HFFc6 (cell line): ENCODE results near the gene KHDC3L. TPM values are rescaled to one million over a fixed set of nuclear protein-coding genes. Genes with fewer than 3 reads are reported as not detected.

Experiments used
- DNase-seq: peaks from one replicate; pipeline ENCODE4 v3.0.0-alpha.2; 2018
- H3K27ac Mint-ChIP-seq: 2 replicates; pipeline ENCODE4 v1.8.0; 2020; ENCODE audit warnings: mild to moderate bottlenecking, mixed read lengths
- H3K27me3 Mint-ChIP-seq: 2 replicates; pipeline ENCODE4 v1.8.0; 2021; ENCODE audit warnings: mild to moderate bottlenecking, moderate library complexity, mixed read lengths; ENCODE audit not compliant: insufficient read depth
- H3K36me3 Mint-ChIP-seq: 2 replicates; pipeline ENCODE4 v1.8.0; 2021; ENCODE audit warnings: low read depth, mixed read lengths
- H3K4me1 Mint-ChIP-seq: 2 replicates; pipeline ENCODE4 v1.8.0; 2020; ENCODE audit warnings: low read depth, mixed read lengths
- H3K4me3 Mint-ChIP-seq: 2 replicates; pipeline ENCODE4 v1.8.0; 2020; ENCODE audit warnings: mild to moderate bottlenecking, moderate library complexity, mixed read lengths
- H3K9me3 Mint-ChIP-seq: 2 replicates; pipeline ENCODE4 v1.8.0; 2020; ENCODE audit warnings: mild to moderate bottlenecking, mixed read lengths
- CTCF ChIP-seq: fragments of 200-600 bp; sonication (generic); IDR thresholded peaks from 2 replicates; pipeline ENCODE4 v1.5.0; 2021; ENCODE audit warnings: antibody characterized with exemption, mild to moderate bottlenecking
- long read RNA-seq: library from polyadenylated mRNA; unstranded; transcript quantifications from one replicate; pipeline ENCODE4 v2.0.0, GENCODE V29; 2019
- total RNA-seq, 6 experiments: library from RNA; stranded (reverse); fragmentation: NEBNext Ultra II Directional; extraction: Animal tissue kit (Norgen Biotek cat#: 25700); gene quantifications; 2 replicates in 1 of 6; 3 replicates in 5 of 6; pipeline ENCODE4 v1.2.3, GENCODE V29; 2021

KHDC3L gene
- total RNA-seq: not detected
- long read RNA-seq: 0 reads

DNA sequence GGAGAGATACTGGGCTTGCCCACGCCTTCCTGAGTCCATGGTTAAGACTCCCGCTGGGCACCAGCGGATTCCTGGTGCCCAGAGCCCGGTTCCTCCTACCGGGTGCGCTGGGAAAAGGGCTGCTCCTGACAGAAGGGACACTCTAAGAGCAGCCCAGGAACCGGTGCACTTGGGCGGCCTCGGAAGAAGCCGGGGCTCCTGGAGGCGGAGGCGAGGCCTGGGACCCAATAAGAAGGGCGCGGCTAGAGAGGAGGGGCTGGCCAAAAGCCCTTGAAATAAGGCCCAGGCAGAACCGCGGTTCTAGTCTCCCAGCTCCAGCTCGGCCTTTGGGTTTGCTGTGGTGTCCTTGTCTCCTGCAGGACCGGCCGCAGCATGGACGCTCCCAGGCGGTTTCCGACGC is at the start of gene KHDC3L:
KHDC3L (plus strand) TSS at position 301 of the 400 bp plus-strand sequence; CDS start at position 373, 72 bp downstream.
- DNase-seq: no peak
- Mint-ChIP-seq H3K27ac (no peak within 1 kb of the TSS), H3K36me3 (no peaks in the 10 kb centered on the region), H3K4me1 (no peaks in the 10 kb centered on the region), H3K27me3 (no peaks in the 10 kb centered on the region; the same call in none of the 2 replicates), H3K9me3 (no peaks in the 10 kb centered on the region), H3K4me3 (no peak within 1 kb of the TSS)
- TF ChIP-seq CTCF: no peak

DNA sequence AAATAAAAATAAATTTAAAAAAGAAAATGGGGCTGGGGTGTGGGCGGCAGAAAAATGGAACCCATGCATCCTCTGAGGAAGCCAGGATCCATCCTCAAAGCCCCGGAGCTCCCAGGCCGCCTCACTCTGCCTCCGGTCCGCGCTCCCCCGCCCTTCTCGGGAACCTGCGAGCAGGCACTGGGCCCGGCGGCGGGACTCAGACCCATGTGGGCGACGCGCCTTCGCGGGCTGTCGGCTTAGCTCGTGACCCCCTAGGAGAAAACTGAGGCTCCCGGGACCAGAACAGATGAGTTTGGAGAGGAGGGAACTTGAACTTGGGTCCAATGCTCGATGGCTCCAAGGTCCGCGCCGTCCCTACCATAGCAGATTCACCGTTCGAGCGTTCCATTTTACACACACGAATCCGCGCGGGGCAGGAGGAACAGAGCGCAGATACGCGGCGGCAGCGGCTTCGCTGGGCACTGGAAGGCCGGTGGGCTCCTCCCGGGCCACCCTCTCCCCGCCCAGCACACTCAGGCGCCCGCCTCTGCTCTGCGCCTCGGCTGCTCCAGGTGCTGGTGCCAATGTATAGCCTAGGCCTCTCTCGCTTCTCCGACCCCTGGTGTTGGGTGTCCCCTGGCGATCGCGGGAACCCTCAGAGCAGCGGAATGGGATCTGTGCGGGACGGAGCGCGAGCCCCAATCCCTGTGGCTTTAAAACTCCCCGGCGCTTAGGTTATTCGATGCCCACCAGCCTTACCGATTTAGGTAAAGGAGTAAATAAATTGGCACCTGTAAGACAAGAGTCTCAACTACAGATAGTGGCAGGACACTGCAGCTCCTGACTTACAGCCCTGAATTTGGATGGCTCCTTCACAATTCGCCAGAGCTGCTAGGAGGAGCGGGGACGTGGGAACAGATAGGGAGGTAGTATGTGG is 47.6 kb upstream of the KHDC3L start:
- Mint-ChIP-seq H3K4me3 (no peak overlapping the region), H3K27ac (no peak overlapping the region), H3K36me3 (peaks cover 31% of the 10 kb centered on the region), H3K4me1 (peaks cover 14% of the 10 kb centered on the region), H3K9me3 (peaks cover 28% of the 10 kb centered on the region), H3K27me3 (no peaks in the 10 kb centered on the region; the same call in 1 of the 2 replicates)
- no peak for TF ChIP-seq CTCF
- DNase-seq: no peak

DNA sequence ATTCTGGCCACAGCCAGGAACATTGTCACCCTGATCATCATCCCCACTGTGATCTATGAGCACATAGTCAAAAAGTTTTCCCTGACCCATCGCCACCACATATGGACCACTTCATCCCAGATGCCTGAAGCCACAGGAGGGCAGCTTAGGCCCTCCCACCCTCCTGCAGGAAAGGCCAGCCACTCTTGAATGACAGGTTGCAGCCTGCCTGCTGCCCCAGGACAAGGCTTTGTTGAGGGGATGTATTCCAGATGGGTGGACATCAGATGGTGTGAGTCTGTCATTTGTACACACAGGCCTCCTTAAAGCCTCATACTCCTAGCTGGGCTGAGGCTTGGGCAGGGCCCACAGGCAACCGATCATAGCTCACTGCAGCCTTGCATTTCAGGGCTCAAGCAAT is 39.1 kb upstream of the KHDC3L start:
- H3K4me1 Mint-ChIP-seq: peaks cover 17% of the 10 kb centered on the region
- H3K9me3 Mint-ChIP-seq: peaks cover 7% of the 10 kb centered on the region
- H3K27ac Mint-ChIP-seq: no peak overlapping the region
- peaks cover 8% of the 10 kb centered on the region; the same call in 1 of the 2 replicates for H3K36me3 Mint-ChIP-seq
- no peak for TF ChIP-seq CTCF
- H3K27me3 Mint-ChIP-seq: no peaks in the 10 kb centered on the region; the same call in 1 of the 2 replicates
- H3K4me3 Mint-ChIP-seq: no peak overlapping the region
- no peak for DNase-seq

- H3K27ac Mint-ChIP-seq: no peak overlapping the region
- H3K9me3 Mint-ChIP-seq: no peaks in the 10 kb centered on the region
- H3K4me1 Mint-ChIP-seq: peaks cover 32% of the 10 kb centered on the region
- no peak for TF ChIP-seq CTCF
- H3K27me3 Mint-ChIP-seq: no peaks in the 10 kb centered on the region
- DNase-seq: no peak
- no peak overlapping the region for H3K4me3 Mint-ChIP-seq
- 0 out of 2 replicates have a peak, but pooled peaks cover 4% of the 10 kb centered on the region for H3K36me3 Mint-ChIP-seq
Observed at GRCh38 chr6:73325656-73326055, 36.8 kb upstream of the KHDC3L start.

DNA sequence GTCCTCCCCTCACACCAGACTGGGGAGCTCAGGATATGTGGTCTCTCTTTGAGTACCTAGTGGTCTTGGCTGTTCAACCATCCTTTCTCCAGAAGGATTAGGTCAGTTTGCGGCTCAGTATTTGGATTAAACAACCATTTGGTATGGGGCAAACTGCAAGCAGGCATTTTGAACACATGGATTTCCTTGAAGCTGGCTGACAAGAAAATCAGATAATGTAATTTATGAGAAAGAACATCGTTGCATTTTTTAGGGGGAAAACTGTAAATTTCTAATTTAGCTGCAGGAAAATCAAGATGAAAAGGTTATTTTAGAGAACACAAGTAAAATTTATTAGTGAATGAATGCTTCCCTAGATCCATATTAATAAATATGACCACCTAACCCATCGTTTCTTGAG is 33.7 kb upstream of the KHDC3L start:
- DNase-seq: no peak
- H3K27me3 Mint-ChIP-seq: peaks cover 11% of the 10 kb centered on the region
- H3K4me1 Mint-ChIP-seq: peaks cover 32% of the 10 kb centered on the region
- H3K27ac Mint-ChIP-seq: no peak overlapping the region
- no peak for TF ChIP-seq CTCF
- H3K4me3 Mint-ChIP-seq: no peak overlapping the region; the same call in 1 of the 2 replicates
- H3K36me3 Mint-ChIP-seq: no peaks in the 10 kb centered on the region
- H3K9me3 Mint-ChIP-seq: no peaks in the 10 kb centered on the region
